Ecto neural progenitor cell (in vitro differentiated cells): ENCODE results near the gene SKIC8.

Experiments used
- DNase-seq: peaks from one replicate; pipeline ENCODE4 v3.0.0-alpha.2; 2018; ENCODE audit warnings: low spot score

Gene SKIC8

DNA sequence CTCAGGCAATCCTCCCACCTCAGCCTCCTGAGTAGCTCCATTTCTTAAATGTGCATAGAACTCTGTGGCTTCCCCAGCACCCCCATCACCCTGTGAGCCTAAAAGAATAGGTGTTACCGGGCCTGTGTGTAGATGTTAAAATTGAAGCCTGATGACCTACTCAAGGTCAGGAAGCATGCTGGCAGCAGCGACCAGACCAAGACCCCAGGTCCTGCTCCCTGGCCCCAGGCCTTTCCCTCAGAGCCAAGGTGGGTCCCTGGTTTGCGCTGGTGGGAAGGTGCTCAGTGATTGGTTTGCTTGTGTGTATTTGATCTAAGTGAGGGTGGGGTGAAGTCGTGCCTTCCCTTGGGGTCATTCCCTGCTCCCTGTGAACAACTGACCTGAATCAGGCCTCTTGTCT is 22.4 kb upstream of the SKIC8 start:
- DNase-seq = no peak

DNA sequence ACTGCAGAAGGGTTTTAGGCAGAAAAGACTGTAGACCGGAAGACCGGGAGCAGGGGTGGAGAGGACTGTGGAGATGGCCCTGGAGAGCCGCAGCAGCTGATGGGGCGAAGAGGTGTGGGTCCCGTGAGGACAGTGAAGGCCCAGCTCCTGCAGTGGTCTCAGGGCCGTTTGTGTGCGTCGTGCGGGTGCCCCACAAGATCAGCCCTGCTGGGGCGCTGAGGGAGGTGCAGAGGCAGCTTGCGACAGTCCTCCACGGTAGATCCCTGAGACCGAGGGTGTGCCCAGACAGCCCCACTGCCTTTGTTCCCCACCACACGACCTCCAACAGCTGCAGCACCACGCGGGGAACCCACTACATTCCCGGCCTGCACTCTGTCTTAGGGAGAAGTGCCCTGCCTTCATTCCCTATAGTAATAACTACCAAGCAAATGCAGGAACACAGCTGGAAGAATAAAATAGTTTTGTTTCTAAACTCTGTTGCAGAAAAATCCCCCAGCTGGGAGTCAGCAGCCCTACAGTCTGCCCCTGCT is 21.7 kb upstream of the SKIC8 start:
- no peak for DNase-seq

DNA sequence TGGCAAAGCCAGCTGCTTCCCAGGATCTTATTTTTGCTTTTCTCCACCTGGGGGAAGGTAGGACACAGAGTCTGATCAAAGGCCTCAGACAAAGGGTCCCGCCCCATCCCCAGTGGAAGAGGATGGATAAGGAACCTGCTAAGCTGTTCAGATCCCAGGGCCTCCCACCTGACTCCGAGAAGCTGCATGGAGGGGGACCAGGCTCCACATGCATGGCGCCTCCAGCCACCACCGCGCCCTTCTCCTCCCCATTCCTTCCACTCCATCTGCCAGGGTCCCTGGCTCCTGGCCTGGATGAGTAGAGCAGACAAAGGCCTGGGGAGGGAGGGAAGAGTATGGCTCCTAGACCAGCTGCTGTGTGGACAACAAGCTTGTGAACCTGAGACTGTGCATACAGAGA is 20.8 kb upstream of the SKIC8 start:
- no peak for DNase-seq

DNA sequence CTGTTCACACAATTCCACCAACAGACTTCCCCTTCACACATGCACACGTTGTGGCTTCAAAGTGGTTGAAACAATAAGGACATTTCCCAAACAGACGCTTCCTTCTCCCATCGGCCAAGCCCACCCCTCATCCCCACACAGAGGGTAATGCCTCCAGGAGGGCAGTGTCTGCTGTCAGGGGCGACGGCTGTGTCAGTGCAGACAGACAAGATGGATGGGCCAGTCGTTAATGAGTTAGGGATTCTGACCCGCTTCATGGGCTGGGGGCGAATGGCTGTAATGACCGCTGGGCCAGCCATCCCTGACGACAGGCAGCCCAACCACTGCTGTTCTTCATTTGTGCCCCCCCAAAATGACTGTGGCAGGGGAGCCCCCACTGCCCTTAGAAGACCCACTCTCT is 20.2 kb upstream of the SKIC8 start:
- DNase-seq = no peak

DNA sequence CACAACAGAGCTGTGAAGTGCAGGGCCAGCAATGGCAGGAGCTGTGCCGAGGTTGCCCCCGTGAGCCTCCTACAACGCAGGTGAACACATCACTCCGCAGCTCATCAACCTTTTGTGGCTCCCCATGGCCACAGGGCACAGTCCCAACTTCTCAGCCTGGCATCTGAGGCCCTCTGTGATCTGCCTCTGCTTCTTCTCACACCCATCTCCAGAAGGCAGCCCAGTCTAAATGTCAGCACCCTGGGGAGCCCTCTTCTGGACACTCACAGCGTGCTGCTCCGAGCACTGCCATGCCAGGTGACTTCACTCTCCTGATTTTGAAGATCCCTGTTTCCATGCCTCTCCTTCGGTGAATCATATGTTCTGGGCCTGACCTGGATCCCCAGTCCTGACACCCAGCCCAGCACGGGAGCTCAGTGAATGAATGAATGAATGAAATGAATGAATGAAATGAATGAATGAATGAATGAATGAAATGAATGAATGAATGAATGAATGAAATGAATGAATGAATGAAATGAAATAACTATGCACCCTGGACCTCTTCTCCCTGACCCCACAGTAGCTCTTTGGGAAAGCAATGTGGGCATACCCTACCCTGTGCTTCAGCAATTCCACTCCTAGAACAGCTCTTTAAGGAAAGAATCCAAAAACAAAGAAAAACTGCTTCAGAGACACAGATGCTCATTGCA is 17.9 kb upstream of the SKIC8 start:
- no peak for DNase-seq

DNA sequence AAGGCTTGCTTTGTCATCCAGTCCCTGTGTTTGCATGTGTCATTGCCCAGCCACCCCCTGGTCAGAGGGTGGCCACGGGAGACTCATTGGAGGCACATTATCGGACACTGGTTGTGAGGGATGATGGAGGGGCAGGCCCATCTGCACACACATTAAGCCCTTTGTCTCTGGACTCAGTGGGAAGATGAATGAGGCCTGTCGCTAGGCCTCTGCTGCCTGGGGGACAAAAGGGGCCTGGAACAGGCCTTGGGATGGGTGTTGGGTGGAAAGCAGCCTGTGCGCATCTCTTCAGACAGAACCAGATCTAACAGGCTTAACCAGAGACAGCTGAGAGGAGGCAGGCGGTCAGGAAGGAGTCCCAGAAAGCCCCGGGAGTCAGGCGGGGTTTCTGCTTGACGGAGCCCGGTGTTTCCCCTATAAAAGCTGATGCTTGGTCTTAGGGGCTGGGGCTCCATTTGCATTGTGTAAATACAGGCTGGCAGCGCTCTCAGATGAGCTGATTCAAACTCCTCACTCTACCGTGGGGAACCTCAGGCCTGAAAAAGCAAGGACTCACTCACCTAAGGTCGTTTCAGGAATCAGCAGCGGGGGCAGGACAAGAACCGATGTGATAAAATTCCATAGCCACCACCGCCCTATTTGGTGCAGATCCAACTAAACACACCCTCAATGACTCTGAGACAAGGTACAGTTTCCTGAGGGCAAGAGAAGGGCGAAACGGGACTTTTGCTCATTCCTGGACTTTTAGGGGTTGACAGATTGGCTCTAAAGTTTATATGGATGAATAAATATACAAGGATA is 17.1 kb upstream of the SKIC8 start:
- DNase-seq = peak; percentile 73

DNA sequence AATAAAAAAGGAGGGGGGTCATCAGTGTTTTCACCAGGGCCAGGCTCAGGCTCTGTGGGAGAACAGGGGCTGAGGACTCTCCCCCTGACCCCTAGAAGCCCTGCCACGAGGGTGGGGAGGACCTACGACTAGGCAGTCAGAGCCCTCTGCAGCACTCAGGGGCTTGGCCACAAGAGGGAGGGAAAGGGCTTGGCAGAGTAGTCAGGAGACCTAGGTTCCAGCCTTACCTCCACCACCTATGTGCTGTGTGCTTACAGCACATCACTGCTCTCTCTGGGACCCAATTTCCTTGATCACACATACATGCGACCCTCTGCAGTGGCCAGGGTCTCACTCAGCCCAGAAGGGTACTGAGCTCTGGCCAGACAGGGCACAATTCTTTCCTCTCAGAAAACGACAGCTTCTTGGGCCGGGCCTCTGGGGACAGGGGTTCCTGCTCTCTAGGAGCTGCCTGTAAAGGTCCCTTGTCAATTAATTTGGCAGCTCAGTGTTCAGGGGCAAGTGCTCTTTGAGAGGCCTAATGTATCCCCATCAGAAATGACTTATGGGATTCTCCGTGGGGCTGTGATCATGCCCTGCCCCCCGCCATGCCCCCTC is 16.4 kb upstream of the SKIC8 start:
- peak; percentile 71 for DNase-seq

DNA sequence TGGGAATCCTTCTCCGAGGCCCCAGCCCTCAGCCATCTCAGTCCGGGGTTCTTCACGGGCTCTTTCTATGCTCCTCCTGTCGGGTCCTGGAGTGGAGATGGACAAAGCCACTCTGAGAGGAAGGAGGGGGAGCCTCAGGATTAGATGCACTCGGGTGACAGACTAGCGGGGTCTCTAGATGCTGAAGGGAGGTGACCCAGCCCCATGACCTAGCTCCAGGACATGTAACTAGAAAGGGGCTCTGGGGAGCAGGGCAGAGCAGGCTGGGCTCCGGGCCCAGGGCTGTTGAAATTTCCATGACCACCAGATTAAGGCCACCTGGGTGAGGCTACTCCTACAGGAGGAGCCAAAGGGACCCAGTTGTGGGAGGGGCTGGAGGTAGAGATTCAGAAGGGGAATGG is 14.8 kb upstream of the SKIC8 start:
- DNase-seq = no peak

DNA sequence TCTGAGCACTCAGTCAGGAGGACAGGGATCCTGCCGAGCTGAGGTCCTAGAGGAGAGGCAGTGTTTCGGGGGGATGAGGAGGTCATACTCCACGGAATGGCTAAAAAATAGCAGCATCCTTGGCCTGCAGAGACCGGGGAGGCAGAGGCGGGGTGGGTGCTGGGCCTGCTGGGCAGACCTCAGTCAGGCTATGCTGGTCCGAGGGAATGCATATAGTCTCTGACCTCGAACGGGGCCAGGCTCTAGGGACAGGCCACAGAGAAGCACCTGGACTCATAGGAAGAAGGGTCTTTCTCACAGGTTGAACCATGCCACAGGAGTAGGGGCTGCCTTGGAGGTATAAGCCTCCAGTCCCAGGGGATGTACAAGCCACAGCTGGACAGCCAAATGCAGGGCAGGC is 14.0 kb upstream of the SKIC8 start:
- DNase-seq = no peak

DNA sequence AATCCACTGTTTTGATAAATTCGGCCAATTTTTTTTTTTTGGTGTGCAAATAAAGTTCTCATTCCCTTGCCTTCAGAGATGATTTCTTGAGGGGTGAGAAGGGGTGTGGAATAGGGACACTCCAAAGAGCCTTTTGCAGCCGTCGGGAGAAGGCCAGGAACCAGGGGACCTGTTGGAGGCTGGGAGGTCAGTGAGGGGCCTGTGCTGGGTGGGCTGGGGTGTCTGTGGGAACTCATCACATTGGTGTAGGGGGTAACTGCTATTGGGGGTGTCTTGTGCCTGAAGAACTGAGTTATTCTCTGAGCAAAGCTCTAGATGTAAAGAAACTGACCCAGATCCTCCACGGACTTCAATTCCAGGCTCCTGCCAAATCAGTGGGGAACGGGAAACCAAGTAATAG is 13.5 kb upstream of the SKIC8 start:
- DNase-seq = no peak

DNA sequence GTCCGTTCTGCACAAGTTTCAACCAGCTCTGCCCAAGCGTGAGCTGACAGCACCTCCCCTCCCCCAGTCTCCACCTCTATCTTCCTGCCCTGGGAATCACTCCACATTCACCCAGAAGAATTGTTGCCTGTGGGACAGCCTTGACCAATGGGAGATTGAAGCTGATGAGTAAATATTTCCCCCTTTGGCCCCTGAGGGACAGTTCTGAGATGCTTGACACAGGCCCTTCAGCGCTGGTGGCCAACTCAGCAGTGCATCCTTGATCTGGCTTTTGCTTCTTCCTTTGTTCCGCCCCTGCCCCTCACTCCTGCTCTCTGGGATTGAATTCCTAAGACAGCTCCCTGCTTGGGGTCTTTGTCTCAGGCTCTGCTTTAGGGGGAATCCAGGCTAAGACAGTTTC is 13.1 kb upstream of the SKIC8 start:
- peak; percentile 67 for DNase-seq

DNA sequence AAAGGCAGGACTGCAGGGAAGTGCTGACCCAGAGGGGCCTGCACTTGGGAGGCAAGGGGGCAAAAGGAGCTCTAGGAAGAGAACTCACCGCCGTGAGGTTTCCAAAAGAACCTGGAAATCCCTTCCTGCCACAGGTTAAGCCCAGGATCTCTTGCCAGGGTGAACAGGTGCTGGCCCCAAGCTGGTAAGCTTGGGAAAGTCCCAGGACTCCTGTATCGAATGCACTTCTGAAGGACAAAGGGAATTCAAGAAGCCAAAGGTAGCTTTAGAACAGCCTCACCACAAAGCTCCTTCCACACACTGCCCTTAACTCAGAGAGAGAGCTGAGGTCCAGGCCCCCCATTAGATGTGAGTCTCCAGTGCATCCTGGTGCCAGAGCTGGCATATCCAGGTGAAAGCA is 11.9 kb upstream of the SKIC8 start:
- DNase-seq = no peak

DNA sequence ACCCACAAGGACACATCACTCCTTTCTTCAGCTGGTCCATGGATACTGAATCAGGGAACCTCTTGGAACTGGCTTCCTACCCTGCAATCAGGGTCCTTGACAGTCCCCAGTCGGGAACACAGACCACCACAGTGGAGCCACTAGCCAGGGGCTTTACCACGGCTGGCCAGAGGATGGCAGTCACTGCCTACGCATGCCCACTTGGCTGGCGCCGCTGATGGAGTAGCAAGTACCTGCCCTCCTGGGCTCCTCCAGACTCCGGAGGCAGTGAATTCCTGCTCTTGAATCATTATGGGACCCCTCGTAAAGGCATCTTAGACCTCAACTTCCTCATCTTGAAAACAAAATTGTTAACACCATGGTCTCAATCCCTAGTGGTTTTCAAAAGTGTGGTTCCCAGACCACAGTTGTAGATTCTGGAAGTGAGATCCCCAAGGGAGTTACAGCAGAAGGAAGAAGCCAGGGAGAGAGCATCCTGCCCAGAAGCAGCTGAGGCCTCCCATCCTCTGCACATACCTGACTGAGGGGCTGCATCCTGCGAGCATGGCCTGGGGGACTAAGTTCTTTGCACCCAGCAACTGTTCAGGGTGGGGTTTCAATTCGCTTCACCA is 9.1 kb upstream of the SKIC8 start:
- peak; percentile 93 for DNase-seq

DNA sequence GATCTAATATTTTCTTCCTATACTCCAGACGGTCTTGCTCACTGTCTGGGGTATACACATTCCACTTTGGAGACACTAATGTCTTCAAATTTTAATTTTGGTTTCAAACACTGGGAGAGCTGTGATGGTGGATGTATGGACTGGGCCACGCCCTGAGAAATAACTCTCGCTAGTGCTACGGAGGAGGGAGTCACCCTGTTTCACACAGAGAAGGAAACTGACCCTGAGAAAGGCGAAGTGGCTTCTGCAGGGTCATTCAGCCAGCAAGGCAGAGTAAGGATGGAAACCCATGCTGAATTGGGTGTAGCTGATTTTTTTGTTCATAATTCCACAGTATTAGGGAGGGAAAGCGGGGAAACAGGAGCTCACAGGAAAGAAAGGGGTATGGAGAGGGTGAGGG is 8.6 kb upstream of the SKIC8 start:
- no peak for DNase-seq

DNA sequence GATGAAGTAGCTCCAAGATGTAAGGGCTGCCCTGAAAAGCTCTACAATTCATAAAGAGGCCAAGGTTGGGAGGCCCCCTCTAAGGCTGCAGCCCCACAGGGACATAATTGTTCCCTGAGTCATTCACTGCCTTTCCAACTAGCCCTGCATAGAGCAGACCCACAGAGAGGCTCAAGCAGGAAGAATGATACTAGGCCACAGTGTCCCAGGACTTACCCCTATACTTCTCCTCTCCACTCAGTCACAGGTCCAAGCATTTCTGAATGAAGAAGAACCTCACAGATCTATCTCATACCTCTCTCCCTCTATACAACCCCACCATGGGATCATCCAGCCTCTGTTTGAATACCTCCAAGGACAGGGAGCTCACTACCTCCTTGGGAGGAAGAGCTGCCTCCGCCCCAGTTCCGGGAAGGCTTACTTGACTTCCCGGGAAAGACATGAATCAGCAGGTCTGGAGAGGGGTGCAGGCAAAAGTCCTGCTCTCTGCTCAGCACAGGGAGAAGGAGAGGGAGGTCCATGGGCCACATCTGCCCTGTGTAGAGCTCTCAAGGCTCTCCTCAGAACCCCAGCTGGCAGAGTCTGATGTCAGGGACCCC is 6.9 kb upstream of the SKIC8 start:
- no peak for DNase-seq

DNA sequence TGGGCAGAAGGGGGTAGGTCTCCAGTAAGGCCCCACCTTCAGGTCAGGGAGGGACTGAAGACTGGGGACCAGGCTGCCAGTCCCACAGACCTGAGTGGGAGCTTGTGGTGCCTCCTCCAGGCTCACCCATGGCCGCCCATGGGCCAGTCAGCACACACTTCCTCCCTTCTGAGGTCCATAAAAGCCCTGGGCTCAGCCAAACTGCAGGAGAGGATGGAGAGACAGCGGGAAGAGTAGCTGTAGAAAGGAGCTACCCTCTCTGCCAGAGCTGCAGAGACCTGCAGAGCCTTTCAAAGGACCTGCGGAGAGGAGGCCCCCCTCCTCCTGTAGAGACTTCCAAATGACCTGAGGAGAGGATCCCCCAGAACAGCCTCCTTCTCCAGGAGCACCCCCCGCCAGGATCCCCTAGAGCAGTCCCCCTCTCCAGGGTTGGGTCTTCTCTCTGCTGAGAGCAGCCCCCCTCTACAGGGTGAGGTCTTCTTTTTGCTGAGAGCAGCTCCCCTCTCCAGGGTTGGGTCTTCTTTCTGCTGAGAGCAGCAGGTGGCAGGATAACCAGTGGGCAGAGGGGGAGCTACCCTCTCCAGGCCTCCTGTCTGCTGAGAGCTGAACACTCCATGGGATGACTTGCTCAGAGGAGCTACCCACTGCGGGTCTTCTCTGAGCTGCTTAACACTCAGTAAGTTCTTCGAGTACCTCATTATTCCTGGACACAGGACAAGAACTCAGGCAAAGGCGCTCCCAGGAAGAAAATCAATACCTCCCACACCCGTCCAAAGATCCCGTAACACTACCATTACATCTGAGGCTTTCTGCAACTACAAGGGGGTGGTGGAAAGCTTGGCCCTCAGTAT is 5.0 kb upstream of the SKIC8 start:
- DNase-seq = no peak

DNA sequence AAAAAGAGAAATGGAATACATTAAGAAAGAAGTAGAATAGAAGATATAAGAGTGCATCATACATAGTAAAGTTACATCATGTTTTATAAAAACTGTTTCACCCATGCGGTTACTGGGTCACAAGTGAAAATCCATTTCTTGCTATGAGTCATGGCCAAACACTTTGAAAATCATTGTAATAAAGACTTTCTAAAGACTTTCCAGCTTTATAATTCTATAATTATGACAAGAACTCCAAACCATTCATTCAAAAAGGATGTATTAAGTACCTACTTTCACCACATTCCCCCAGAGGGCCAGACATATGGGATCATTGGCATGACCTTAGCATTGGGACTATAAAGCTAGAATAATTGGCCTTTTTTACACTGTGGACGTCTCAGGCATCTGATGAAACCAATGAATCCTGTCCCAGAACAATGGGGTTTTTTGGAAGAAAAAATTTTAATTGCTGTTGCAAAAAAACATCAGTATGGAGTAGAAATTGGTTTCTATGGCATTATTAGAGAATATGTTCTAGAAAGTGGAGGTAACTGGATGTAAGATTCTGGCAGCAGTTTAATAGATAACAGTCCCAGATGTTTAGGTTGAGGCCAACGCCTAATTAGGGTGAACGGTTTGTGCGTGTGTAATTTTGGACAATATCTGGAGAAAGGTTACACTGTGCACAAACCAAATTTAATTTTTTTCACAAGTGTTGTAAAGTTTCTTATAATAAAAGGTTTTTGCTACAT is 3.3 kb upstream of the SKIC8 start:
- DNase-seq = no peak

DNA sequence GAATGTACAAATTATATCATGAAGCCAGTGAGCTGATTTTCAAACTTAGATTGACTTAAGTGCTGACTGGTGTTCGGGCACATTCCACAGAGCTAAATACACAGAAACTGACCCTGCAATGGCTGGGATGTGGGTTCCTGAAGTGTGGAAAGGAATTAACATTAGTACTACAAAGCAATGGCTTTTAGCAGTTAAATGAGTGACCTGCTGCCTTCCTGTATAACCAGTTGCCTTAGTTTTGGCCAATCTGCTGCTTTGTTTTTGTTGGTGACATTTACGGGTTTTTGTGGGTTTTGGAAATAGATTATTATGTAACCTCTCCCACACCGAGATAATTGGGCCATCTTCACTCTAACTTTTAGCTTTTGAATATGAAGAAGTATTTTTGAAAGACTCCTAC is 2.4 kb upstream of the SKIC8 start:
- no peak for DNase-seq

DNA sequence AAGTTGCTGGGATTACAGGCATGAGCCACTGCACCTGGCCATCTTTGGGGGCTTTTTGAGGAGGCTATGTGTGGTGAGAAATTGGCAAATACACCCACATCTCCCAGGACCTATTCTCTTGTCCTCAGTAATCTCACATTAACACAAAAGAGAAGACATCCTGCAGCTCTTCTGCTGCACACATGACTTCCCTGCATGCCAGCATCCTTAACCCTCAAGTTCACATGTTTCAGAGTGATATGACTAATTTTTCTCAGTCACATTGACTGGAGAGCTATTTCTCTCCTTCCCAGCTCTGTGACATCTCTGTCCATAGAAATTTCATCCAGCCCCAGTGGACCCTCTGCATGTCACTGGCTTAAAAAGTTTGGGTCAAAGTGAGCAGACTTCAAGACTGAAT is 1.9 kb upstream of the SKIC8 start:
- no peak for DNase-seq

DNA sequence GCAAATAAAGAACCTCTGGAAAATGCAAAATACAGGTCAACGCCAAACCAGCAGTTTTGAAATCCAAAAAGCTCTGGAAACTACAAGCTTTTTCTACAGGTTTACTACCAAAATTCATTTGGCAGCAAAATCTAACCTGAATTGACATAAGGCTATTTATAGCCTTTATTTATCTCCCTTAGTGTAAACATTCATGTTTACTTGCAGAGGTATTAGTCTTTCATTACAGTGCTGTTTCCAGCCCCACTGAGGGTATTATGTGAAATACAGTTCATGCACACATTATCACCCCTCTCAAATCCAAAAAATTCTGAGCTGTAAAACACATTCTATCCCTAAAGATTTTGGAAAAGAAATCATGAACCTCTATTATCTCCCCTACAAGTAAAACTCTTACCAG is 7.2 kb downstream of the SKIC8 start:
- DNase-seq = no peak

DNA sequence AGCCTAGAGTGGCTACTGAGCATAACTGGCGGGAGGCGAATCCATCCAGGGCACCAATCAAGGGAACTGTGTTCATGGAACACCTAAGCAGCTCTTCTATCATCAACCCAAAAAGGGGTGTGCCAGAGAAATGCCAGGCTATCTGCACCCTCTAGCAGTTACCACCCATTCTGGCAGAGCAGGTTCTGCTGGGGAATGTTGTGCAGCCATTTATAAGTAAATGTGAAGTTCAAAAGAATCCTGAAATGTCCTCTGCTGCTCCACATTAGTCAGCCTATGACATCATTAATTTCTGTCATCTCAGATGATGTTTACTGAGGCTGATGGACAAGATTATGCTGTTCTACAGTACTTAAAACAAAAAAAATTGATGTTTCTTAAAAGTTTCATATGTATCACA is 7.7 kb downstream of the SKIC8 start:
- no peak for DNase-seq
